ENCODE measurements around the gene HOXD11.

DNA sequence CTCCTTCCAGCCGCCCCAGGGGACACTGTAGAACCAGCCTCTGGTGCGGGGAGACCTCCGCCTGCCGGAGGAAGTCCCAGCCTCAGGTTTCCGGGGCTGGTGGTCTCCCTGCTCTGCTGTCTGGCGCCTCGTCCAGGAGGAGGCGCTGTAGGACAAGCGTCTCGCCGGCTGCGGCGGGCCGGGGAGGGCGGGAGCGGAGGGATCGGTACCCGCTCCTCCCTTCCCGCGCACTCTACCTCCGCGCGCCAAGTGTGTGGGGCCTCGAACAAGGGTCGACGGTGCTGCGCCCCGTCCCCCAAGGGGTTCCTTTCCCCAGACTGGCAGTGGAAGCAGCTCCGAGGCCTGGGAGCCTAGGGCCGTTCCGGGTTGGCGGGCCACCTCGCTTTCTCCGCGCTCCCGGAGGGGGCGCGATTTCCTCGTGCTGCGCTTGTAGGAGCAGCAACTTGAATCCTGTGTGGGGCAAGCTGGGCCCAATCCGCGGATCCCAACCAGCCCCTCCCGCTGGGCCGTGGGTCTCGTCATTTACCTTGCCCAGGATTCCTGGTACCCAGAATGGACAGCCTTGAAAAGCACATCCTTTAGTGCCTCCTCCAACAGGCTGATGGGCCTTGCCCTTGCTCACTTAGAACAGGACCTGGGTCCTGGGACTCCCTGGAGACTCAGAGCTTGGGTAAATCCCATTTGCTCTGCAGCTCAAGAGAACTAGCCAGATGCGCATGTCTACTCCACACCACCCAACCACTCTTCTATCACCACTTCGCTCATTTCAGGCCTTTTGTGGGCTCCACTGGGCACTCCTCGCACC, 33.6 kb downstream of the HOXD11 start:
- TF ChIP-seq CTCF (IDR thresholded peaks at IDR 0.05) (peak; percentile 75 to 96 (median 90)), EP300 (IDR thresholded peaks at IDR 0.05) (no peak)

All from upper lobe of left lung (tissue), 4 donors.